Coronary artery (tissue), 2 donors: ENCODE measurements around the gene PPP1R1B.
A peak's percentile ranks its signal among the peaks of the same experiment; 100 is the strongest.

Experiments
- DNase-seq: peaks from one replicate; pipeline ENCODE4 v3.0.0-alpha.2; 2017; ENCODE audit warnings: low spot score
- H3K27ac ChIP-seq, 2 donors: fragments of 200-600 bp; sonication (generic); one replicate each; pipeline ENCODE4 v1.5.1; 2016 to 2019
- H3K4me3 ChIP-seq: fragments of 200-600 bp; sonication (generic); 2 replicates; pipeline ENCODE4 v1.5.1; 2016; ENCODE audit warnings: mild to moderate bottlenecking, moderate library complexity
- TF ChIP-seq, protein P1 (sequence below): fragments of 200-600 bp; sonication (generic); IDR thresholded peaks from one replicate; pipeline ENCODE4 v1.5.1; 2019; ENCODE audit warnings: antibody characterized with exemption

Gene PPP1R1B

GRCh38 chr17:39611401-39612112 is 15.2 kb upstream of the PPP1R1B start:
- Histone ChIP-seq H3K27ac (no peak overlapping the region), H3K4me3 (no peak overlapping the region)
- TF ChIP-seq, protein P1, sequence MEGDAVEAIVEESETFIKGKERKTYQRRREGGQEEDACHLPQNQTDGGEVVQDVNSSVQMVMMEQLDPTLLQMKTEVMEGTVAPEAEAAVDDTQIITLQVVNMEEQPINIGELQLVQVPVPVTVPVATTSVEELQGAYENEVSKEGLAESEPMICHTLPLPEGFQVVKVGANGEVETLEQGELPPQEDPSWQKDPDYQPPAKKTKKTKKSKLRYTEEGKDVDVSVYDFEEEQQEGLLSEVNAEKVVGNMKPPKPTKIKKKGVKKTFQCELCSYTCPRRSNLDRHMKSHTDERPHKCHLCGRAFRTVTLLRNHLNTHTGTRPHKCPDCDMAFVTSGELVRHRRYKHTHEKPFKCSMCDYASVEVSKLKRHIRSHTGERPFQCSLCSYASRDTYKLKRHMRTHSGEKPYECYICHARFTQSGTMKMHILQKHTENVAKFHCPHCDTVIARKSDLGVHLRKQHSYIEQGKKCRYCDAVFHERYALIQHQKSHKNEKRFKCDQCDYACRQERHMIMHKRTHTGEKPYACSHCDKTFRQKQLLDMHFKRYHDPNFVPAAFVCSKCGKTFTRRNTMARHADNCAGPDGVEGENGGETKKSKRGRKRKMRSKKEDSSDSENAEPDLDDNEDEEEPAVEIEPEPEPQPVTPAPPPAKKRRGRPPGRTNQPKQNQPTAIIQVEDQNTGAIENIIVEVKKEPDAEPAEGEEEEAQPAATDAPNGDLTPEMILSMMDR = no peak
- DNase-seq = no peak

GRCh38 chr17:39612291-39612894 is 14.4 kb upstream of the PPP1R1B start:
- DNase-seq = no peak
- no peak overlapping the region for H3K27ac ChIP-seq
- TF ChIP-seq, protein P1 = no peak
- H3K4me3 ChIP-seq = no peak overlapping the region

DNA sequence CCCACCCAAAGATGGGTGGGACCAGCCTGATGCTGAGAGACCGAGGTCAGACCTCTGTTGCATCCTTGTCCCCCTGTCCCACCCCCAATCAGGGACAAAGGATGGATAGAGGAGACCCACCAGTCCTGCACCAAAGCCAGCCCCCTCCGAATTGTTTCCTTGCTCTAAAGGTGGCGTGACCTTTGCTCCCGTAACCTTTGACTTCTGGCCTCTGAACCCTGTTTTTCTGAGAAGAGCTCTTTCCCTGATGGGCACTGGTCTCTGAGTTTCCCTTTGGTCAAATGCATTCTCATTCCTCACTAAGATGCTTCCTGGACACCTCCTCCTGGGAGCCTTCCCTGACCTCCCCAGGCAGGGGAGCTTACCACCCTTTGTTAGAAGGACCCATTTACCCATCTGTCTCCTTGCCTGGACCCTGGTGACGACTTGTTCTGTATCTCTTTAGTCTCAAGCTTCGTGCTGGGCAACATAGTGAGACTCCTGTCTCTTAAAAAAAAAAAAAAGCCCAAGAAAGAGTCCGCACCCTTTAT is 13.8 kb upstream of the PPP1R1B start:
- H3K4me3 ChIP-seq = no peak overlapping the region
- no peak for DNase-seq
- TF ChIP-seq, protein P1 = no peak
- H3K27ac ChIP-seq = no peak overlapping the region

DNA sequence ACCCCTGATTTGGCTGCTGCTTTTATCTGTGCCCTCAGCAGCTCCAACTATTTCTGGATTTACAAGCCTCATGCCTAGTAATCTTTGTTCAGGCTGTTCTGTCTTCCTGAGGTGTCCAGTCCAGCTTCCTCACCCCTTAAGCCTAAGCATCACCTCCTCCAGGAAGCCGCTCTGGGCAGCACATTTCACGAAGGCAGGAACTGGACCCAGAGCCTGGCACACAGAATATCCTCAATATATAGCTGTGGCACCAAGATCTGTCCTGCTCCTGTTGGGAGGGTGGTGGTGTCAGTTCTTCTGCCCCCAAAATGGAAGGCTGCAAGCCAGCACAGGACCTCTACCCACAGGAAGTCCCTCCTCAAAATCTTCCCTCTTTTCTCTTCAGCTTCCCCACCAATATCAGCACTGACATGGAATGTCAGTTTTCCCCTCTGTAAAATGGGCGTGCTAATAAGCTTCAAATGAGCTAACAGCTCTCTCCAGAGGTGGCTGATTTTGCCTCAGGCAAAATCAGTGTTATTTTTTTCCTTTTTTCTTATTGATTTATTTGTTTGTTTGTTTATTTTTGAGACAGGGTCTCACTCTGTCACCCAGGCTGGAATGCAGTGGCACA is 12.1 kb upstream of the PPP1R1B start:
- no peak overlapping the region for H3K4me3 ChIP-seq
- TF ChIP-seq, protein P1 = no peak
- H3K27ac ChIP-seq = no peak overlapping the region
- DNase-seq = no peak

DNA sequence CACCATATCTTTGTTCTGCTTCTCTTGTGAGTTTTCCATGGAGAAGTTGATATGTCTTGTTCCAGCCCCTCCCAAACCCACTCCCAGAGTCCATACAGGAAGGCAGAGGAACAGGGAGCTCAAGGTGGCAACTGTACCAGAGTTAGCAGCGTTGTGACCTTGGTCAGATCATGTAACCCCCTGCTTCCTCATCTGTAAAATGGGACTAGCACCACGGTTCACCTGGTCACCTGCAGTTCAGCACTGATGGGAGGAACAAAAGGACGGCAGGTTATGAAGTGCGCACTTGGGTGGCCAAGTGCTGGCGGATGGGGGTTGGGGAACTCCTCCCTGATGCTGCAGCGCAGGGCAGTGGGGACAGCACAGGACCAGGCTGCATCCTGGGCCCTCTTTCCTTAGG is 11.3 kb upstream of the PPP1R1B start:
- Histone ChIP-seq H3K4me3 (no peak overlapping the region), H3K27ac (no peak overlapping the region)
- DNase-seq = no peak
- TF ChIP-seq, protein P1 = no peak

DNA sequence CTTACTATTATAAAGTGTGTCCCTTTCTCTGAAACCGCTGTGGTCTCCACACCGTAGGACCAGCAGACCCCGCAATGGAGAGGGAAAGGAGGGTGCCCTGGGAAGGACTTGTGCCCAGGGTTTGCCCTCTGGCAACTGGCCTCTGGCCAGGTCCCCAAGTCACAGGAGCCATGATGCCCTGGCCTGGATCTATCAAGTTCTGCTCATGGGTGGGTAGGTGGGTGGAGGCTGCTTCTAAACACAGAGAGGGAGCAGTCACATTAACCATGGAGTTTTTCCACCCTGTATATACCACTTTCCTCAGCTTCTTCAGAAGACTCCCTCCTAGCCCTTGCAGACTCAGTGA is 9.7 kb upstream of the PPP1R1B start:
- Histone ChIP-seq H3K27ac (no peak overlapping the region), H3K4me3 (peak overlapping the region; percentile 81)
- TF ChIP-seq, protein P1 = no peak
- no peak for DNase-seq
